GM06990 (cell line): ENCODE measurements around the gene MYOCOS.

Source experiments
- DNase-seq: peaks from one replicate; pipeline ENCODE4 v3.0.0-alpha.2; 2011; ENCODE audit not compliant: insufficient read length; ENCODE audit errors: extremely low read depth
- H3K27me3 ChIP-seq: replicated peaks from 2 replicates; pipeline ENCODE4 v1.6.0; 2011; ENCODE audit warnings: low read length; ENCODE audit not compliant: control insufficient read depth, insufficient read depth
- H3K36me3 ChIP-seq: 2 replicates; pipeline ENCODE4 v1.5.1; 2011; ENCODE audit warnings: low read length; ENCODE audit not compliant: control insufficient read depth, insufficient read depth
- H3K4me3 ChIP-seq: replicated peaks from 2 replicates; pipeline ENCODE4 v1.5.1; 2011; ENCODE audit warnings: low read depth, mild to moderate bottlenecking, control low read depth, low read length
- CTCF ChIP-seq: IDR thresholded peaks from 2 replicates; pipeline ENCODE4 v1.5.1; 2011; ENCODE audit warnings: low read length, control low read depth, mild to moderate bottlenecking, inconsistent platforms; ENCODE audit not compliant: insufficient read depth, poor library complexity, severe bottlenecking

Gene MYOCOS

GRCh38 chr1:171585715-171586114 is 36.3 kb upstream of the MYOCOS start:
- Histone ChIP-seq H3K4me3 (no peak overlapping the region), H3K27me3 (no peaks in the 10 kb centered on the region), H3K36me3 (peaks cover 16% of the 10 kb centered on the region)
- TF ChIP-seq CTCF = no peak
- DNase-seq = no peak

GRCh38 chr1:171588230-171588629 is 33.8 kb upstream of the MYOCOS start:
- TF ChIP-seq CTCF = no peak
- Histone ChIP-seq H3K36me3 (peaks cover 21% of the 10 kb centered on the region), H3K27me3 (no peaks in the 10 kb centered on the region)

DNA sequence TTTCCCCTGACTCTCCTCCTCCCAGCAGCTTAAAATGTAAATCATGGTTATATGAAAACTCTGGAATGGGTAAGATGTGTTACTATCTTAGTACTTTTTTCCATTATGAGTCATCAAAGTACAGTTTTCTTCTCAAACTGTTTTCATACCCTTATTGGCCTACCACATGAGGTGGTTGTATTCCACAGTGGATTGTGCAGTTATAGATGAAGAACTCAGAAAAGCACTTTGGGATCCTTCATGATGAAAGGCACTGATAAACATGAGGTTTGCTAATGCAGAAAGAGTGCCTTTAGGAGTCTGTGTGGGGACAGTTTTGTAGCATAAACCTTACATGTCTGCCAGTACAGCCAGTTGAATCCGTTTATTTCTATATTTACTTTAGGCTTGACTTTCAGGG is 32.0 kb upstream of the MYOCOS start:
- DNase-seq = no peak
- H3K36me3 ChIP-seq = peaks cover 15% of the 10 kb centered on the region

More at GRCh38 chr1:171588230-171588629, 33.8 kb upstream of the MYOCOS start:
- H3K4me3 ChIP-seq = no peak overlapping the region
- DNase-seq = no peak

GRCh38 chr1:171595324-171595723 is 26.7 kb upstream of the MYOCOS start:
- TF ChIP-seq CTCF = no peak
- DNase-seq = no peak
- no peaks in the 10 kb centered on the region for H3K27me3 ChIP-seq
- H3K36me3 ChIP-seq = peaks cover 7% of the 10 kb centered on the region
- no peak overlapping the region for H3K4me3 ChIP-seq

More for the DNA sequence above, 32.0 kb upstream of the MYOCOS start:
- no peaks in the 10 kb centered on the region for H3K27me3 ChIP-seq
- TF ChIP-seq CTCF = no peak
- no peak overlapping the region for H3K4me3 ChIP-seq

DNA sequence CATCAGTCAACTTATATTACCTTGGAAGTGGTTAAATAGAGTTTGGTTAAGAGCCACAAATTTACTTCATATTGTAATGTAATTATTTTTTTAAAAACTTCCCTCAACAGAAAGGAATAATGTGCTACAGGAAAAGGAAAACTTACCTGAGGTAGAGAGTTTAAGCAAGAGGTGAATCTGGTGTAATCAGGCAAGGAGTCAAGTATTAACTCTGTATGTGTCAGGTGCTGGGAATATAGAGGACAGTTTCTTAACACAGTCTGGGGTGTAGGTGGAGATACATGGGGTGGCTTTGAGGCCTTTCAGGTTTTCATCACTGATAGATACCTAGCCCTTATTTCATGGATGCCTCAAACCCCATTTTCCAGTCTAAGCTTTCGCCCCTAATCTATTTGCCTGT is 25.9 kb upstream of the MYOCOS start:
- DNase-seq = no peak
- peaks cover 7% of the 10 kb centered on the region for H3K36me3 ChIP-seq
- no peak overlapping the region for H3K4me3 ChIP-seq
- no peaks in the 10 kb centered on the region for H3K27me3 ChIP-seq
- no peak for TF ChIP-seq CTCF

- Histone ChIP-seq H3K4me3 (no peak overlapping the region), H3K36me3 (peaks cover 3% of the 10 kb centered on the region), H3K27me3 (no peaks in the 10 kb centered on the region)
- no peak for DNase-seq
- TF ChIP-seq CTCF = no peak
These were observed 25.3 kb upstream of the MYOCOS start for GRCh38 chr1:171596705-171597104.
